Neural crest cell (in vitro differentiated cells): ENCODE measurements around the gene ERC2. TPM values are rescaled to one million over a fixed set of nuclear protein-coding genes. Genes with fewer than 3 reads are reported as not detected.
A peak's percentile ranks its signal among the peaks of the same experiment; 100 is the strongest.

ENCODE experiments used
- DNase-seq: peaks from one replicate; pipeline ENCODE4 v3.0.0; 2021; ENCODE audit warnings: low read depth, mixed read lengths, low spot score
- H3K27ac Mint-ChIP-seq: one replicate; pipeline ENCODE4 v1.8.0; 2021; ENCODE audit warnings: mild to moderate bottlenecking, mixed read lengths; ENCODE audit not compliant: unreplicated experiment
- H3K27me3 Mint-ChIP-seq: 2 replicates; pipeline ENCODE4 v1.8.0; 2021; ENCODE audit warnings: low read depth, mild to moderate bottlenecking, mixed read lengths
- H3K36me3 Mint-ChIP-seq: 2 replicates; pipeline ENCODE4 v1.8.0; 2021; ENCODE audit warnings: low read depth, mild to moderate bottlenecking, mixed read lengths
- H3K4me1 Mint-ChIP-seq: 2 replicates; pipeline ENCODE4 v1.8.0; 2021; ENCODE audit warnings: mixed read lengths
- H3K4me3 Mint-ChIP-seq: one replicate; pipeline ENCODE4 v1.8.0; 2021; ENCODE audit warnings: mild to moderate bottlenecking, mixed read lengths
- H3K9me3 Mint-ChIP-seq: 2 replicates; pipeline ENCODE4 v1.8.0; 2021; ENCODE audit warnings: mixed read lengths
- total RNA-seq: library from RNA; stranded (reverse); gene quantifications from 2 replicates; pipeline ENCODE4 v1.2.1, GENCODE V29; 2021
- TF ChIP-seq, protein P1 (sequence below): fragments of 200-600 bp; sonication (generic); conservative IDR thresholded peaks from 2 replicates; pipeline ENCODE4 v1.5.0; 2021; ENCODE audit warnings: antibody characterized with exemption, mild to moderate bottlenecking

Gene ERC2
- total RNA-seq, 1 donor from 2014 or later: 13.5 TPM

DNA sequence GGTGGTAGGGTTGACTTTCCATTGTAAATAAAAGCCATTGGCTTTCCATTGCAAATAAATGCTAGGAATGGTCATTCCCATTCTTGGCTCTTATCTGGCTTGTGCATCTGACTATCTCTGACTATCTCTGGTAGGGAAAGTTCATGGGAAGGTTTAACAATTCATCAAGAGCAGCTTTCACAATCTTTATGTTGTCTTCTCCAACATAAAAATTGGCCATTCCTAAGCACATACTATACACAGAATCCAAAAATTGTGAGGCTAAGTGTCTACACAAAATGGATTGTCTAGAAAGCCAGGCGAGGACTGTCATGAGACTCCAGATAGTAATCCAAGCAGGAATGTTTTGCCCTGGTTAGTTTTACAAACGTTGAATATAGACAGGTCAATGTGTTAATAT is 926.8 kb downstream of the ERC2 start:
- Mint-ChIP-seq H3K27me3 (peaks cover 7% of the 10 kb centered on the region), H3K36me3 (no peaks in the 10 kb centered on the region), H3K4me1 (peaks cover 51% of the 10 kb centered on the region), H3K9me3 (no peaks in the 10 kb centered on the region), H3K4me3 (no peak overlapping the region), H3K27ac (no peak overlapping the region)
- DNase-seq: no peak
- TF ChIP-seq, protein P1, sequence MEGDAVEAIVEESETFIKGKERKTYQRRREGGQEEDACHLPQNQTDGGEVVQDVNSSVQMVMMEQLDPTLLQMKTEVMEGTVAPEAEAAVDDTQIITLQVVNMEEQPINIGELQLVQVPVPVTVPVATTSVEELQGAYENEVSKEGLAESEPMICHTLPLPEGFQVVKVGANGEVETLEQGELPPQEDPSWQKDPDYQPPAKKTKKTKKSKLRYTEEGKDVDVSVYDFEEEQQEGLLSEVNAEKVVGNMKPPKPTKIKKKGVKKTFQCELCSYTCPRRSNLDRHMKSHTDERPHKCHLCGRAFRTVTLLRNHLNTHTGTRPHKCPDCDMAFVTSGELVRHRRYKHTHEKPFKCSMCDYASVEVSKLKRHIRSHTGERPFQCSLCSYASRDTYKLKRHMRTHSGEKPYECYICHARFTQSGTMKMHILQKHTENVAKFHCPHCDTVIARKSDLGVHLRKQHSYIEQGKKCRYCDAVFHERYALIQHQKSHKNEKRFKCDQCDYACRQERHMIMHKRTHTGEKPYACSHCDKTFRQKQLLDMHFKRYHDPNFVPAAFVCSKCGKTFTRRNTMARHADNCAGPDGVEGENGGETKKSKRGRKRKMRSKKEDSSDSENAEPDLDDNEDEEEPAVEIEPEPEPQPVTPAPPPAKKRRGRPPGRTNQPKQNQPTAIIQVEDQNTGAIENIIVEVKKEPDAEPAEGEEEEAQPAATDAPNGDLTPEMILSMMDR: no peak

- TF ChIP-seq, protein P1: no peak
- Mint-ChIP-seq H3K4me3 (no peak overlapping the region), H3K27ac (no peak overlapping the region), H3K36me3 (no peaks in the 10 kb centered on the region), H3K4me1 (peaks cover 46% of the 10 kb centered on the region), H3K9me3 (no peaks in the 10 kb centered on the region), H3K27me3 (peaks cover 7% of the 10 kb centered on the region)
- no peak for DNase-seq
Observed at GRCh38 chr3:55541016-55541415, 927.3 kb downstream of the ERC2 start.

- no peaks in the 10 kb centered on the region for H3K9me3 Mint-ChIP-seq
- TF ChIP-seq, protein P1: no peak
- H3K4me1 Mint-ChIP-seq: peaks cover 42% of the 10 kb centered on the region
- peak overlapping the region; percentile 14 for H3K4me3 Mint-ChIP-seq
- no peaks in the 10 kb centered on the region for H3K36me3 Mint-ChIP-seq
- H3K27me3 Mint-ChIP-seq: peaks cover 7% of the 10 kb centered on the region
- no peak overlapping the region for H3K27ac Mint-ChIP-seq
- no peak for DNase-seq
Observed at GRCh38 chr3:55540579-55540978, 927.7 kb downstream of the ERC2 start.

- DNase-seq: peak; percentile 40
Observed at GRCh38 chr3:55538158-55538557, 930.1 kb downstream of the ERC2 start.

DNA sequence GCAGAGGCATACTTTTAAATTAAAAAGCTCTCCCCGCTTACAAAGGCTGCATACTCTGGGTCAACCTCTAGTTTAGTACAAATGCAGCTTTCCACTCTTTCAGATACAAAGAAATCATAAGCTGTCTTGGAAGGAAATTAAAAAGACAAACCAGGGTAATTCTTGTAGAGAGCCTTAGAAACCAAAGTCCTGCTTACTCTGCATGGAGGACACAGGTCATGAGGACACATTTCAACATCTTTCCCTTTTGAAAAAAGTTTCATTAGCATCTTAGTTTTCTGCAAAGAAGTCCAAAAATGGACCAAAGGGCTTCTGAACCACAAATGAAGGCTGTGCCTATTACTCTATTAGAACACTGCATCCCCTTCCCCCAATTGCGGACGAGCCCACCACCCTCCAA is 930.7 kb downstream of the ERC2 start:
- no peaks in the 10 kb centered on the region for H3K36me3 Mint-ChIP-seq
- H3K27ac Mint-ChIP-seq: no peak overlapping the region
- H3K4me1 Mint-ChIP-seq: peaks cover 37% of the 10 kb centered on the region
- no peak for DNase-seq
- TF ChIP-seq, protein P1: no peak
- peak overlapping the region; percentile 13 for H3K4me3 Mint-ChIP-seq
- no peaks in the 10 kb centered on the region for H3K9me3 Mint-ChIP-seq
- peaks cover 4% of the 10 kb centered on the region for H3K27me3 Mint-ChIP-seq

More at GRCh38 chr3:55538158-55538557, 930.1 kb downstream of the ERC2 start:
- H3K9me3 Mint-ChIP-seq: no peaks in the 10 kb centered on the region
- H3K4me1 Mint-ChIP-seq: peaks cover 37% of the 10 kb centered on the region
- no peaks in the 10 kb centered on the region for H3K36me3 Mint-ChIP-seq
- no peak overlapping the region for H3K27ac Mint-ChIP-seq
- TF ChIP-seq, protein P1: no peak
- peak overlapping the region; percentile 13 for H3K4me3 Mint-ChIP-seq
- peaks cover 4% of the 10 kb centered on the region for H3K27me3 Mint-ChIP-seq

GRCh38 chr3:55537129-55537528 is 931.1 kb downstream of the ERC2 start:
- H3K4me1 Mint-ChIP-seq: peaks cover 37% of the 10 kb centered on the region
- peaks cover 4% of the 10 kb centered on the region for H3K27me3 Mint-ChIP-seq
- no peak overlapping the region for H3K4me3 Mint-ChIP-seq
- no peaks in the 10 kb centered on the region for H3K9me3 Mint-ChIP-seq
- DNase-seq: no peak
- TF ChIP-seq, protein P1: no peak
- H3K36me3 Mint-ChIP-seq: no peaks in the 10 kb centered on the region
- H3K27ac Mint-ChIP-seq: no peak overlapping the region
